ENCODE measurements around the gene KY. TPM values are rescaled to one million over a fixed set of nuclear protein-coding genes. Genes with fewer than 3 reads are reported as not detected.

The KY gene
- total and polyA plus RNA-seq, 3 experiments from 2014 or later, result 0.36 TPM; not detected in 2

GRCh38 chr3:134568790-134569189 is 82.0 kb downstream of the KY start:
- Mint-ChIP-seq H3K4me1 (no peaks in the 10 kb centered on the region), H3K36me3 (peaks cover 0 to 26% (median 1%) of the 10 kb centered on the region in 3 donors), H3K9me3 (peaks cover 15 to 29% (median 25%) of the 10 kb centered on the region in 5 donors), H3K27me3 (peaks cover 0 to 5% of the 10 kb centered on the region in 2 donors), H3K27ac (no peak overlapping the region), H3K4me3 (no peak overlapping the region)
- Histone ChIP-seq H3K36me3 (ENCODE audit: insufficient read depth, low read length) (no peaks in the 10 kb centered on the region), H3K4me3 (ENCODE audit: low read length) (no peak overlapping the region), H3K4me1 (ENCODE audit: insufficient read depth, low read length) (no peaks in the 10 kb centered on the region), H3K27me3 (ENCODE audit: insufficient read depth, low read length, poor library complexity, severe bottlenecking) (no peaks in the 10 kb centered on the region), H3K27ac (ENCODE audit: low read depth, low read length) (no peak overlapping the region), H3K9me3 (ENCODE audit: low read length) (no peaks in the 10 kb centered on the region)
- ChIA-PET POLR2A (no interaction called here), CTCF (no interaction called here)
- no peak for DNase-seq

DNA sequence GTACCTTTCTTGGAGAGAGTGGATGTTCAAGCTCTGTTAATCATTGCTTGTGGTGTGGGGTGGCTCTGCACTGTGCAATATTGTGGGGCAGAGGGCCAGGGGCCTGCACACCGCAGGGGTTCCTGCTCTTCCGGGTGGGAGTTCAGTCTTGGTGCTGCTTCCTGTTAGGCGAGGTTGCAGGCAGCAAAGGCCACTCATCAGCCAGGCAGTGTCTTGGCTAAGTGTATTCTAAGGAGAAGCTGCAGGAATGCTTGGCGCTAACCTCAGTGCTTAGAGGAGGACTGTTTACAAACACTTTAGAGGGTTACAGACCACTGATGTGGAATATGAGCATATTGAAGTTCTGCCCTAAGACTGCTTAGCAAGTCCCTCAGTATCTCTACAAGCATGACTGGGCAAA is 83.2 kb downstream of the KY start:
- Mint-ChIP-seq H3K27me3 (peaks cover 0 to 4% of the 10 kb centered on the region in 2 donors), H3K36me3 (peaks cover 6 to 23% (median 7%) of the 10 kb centered on the region in 3 donors), H3K4me1 (no peaks in the 10 kb centered on the region), H3K27ac (no peak overlapping the region), H3K9me3 (peaks cover 11 to 24% (median 22%) of the 10 kb centered on the region in 5 donors), H3K4me3 (no peak overlapping the region)
- ChIA-PET CTCF (no interaction called here), POLR2A (no interaction called here)
- H3K27ac ChIP-seq (ENCODE audit: low read depth, low read length), result no peak overlapping the region
- no peaks in the 10 kb centered on the region for H3K27me3 ChIP-seq (ENCODE audit: insufficient read depth, low read length, poor library complexity, severe bottlenecking)
- no peaks in the 10 kb centered on the region for H3K36me3 ChIP-seq (ENCODE audit: insufficient read depth, low read length)
- DNase-seq, result no peak
- no peaks in the 10 kb centered on the region for H3K4me1 ChIP-seq (ENCODE audit: insufficient read depth, low read length)
- H3K9me3 ChIP-seq (ENCODE audit: low read length), result no peaks in the 10 kb centered on the region
- no peak overlapping the region for H3K4me3 ChIP-seq (ENCODE audit: low read length)

DNA sequence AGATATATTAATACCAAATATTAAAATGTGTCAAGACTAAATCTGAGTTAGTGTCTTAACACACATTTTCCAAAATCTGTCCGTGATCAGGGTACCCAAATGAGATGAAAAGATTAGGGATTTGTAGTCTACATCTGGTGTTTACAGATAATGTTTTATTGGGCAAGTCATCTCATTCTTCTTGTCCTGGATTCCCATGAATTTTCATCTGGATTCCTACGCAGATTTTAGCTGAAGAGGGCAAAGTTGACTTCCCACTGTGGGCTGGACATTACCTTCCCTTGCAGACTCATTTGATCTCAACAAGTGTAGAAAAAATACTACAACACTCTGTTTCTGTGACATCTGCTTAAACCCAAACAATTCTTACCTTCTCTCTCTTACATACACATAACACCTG is 85.8 kb downstream of the KY start:
- Histone ChIP-seq H3K27ac (ENCODE audit: low read depth, low read length) (no peak overlapping the region), H3K4me3 (ENCODE audit: low read length) (no peak overlapping the region), H3K4me1 (ENCODE audit: insufficient read depth, low read length) (no peaks in the 10 kb centered on the region), H3K9me3 (ENCODE audit: low read length) (no peaks in the 10 kb centered on the region), H3K36me3 (ENCODE audit: insufficient read depth, low read length) (no peaks in the 10 kb centered on the region), H3K27me3 (ENCODE audit: insufficient read depth, low read length, poor library complexity, severe bottlenecking) (no peaks in the 10 kb centered on the region)
- ChIA-PET POLR2A (no interaction called here), CTCF (no interaction called here)
- Mint-ChIP-seq H3K4me3 (no peak overlapping the region), H3K36me3 (peaks cover 14 to 30% (median 28%) of the 10 kb centered on the region in 3 donors), H3K27me3 (no peaks in the 10 kb centered on the region), H3K4me1 (no peaks in the 10 kb centered on the region), H3K27ac (no peak overlapping the region), H3K9me3 (peaks cover 0 to 9% (median 7%) of the 10 kb centered on the region in 5 donors)
- DNase-seq, result no peak

DNA sequence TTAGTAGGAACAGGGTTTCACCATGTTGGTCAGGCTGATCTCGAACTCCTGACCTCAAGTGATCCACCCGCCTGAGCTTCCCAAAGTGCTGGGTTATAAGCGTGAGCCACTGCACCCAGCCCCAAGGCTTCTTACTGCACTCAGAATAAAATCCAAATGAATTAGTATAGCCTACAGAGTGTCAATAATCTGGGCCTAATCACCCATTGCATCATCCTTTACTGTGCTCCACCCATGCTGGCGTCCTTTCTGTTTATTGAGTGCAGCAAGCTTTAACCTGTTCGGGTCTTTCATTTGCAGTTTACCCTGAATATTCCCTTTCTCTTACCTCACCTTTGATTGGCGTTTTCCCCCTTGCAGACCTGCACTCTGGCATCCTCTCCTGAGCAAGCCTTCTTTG is 87.2 kb downstream of the KY start:
- H3K4me1 ChIP-seq (ENCODE audit: insufficient read depth, low read length), result no peaks in the 10 kb centered on the region
- ChIA-PET CTCF (no interaction called here), POLR2A (no interaction called here)
- H3K4me3 Mint-ChIP-seq, result no peak overlapping the region
- H3K27ac Mint-ChIP-seq, result no peak overlapping the region
- no peaks in the 10 kb centered on the region for H3K4me1 Mint-ChIP-seq
- H3K27ac ChIP-seq (ENCODE audit: low read depth, low read length), result no peak overlapping the region
- H3K36me3 Mint-ChIP-seq, result peaks cover 21 to 43% (median 28%) of the 10 kb centered on the region in 3 donors
- no peak for DNase-seq
- H3K4me3 ChIP-seq (ENCODE audit: low read length), result no peak overlapping the region
- no peaks in the 10 kb centered on the region for H3K27me3 Mint-ChIP-seq
- no peaks in the 10 kb centered on the region for H3K27me3 ChIP-seq (ENCODE audit: insufficient read depth, low read length, poor library complexity, severe bottlenecking)
- H3K36me3 ChIP-seq (ENCODE audit: insufficient read depth, low read length), result no peaks in the 10 kb centered on the region
- H3K9me3 ChIP-seq (ENCODE audit: low read length), result no peaks in the 10 kb centered on the region
- peaks cover 0 to 5% (median 2%) of the 10 kb centered on the region in 5 donors for H3K9me3 Mint-ChIP-seq

- no peaks in the 10 kb centered on the region for H3K27me3 Mint-ChIP-seq
- H3K9me3 Mint-ChIP-seq, result no peaks in the 10 kb centered on the region
- no peak for DNase-seq
- no peaks in the 10 kb centered on the region for H3K4me1 Mint-ChIP-seq
- H3K36me3 Mint-ChIP-seq, result peaks cover 24 to 54% (median 33%) of the 10 kb centered on the region in 3 donors
- no peak overlapping the region for H3K27ac ChIP-seq (ENCODE audit: low read depth, low read length)
- no peak overlapping the region for H3K4me3 ChIP-seq (ENCODE audit: low read length)
- POLR2A ChIA-PET, result no interaction called here
- H3K36me3 ChIP-seq (ENCODE audit: insufficient read depth, low read length), result no peaks in the 10 kb centered on the region
- H3K27me3 ChIP-seq (ENCODE audit: insufficient read depth, low read length, poor library complexity, severe bottlenecking), result no peaks in the 10 kb centered on the region
- CTCF ChIA-PET, result no interaction called here
- no peak overlapping the region for H3K4me3 Mint-ChIP-seq
- no peaks in the 10 kb centered on the region for H3K9me3 ChIP-seq (ENCODE audit: low read length)
- H3K27ac Mint-ChIP-seq, result peak overlapping the region in 1 of 8 donors; percentile 35
- no peaks in the 10 kb centered on the region for H3K4me1 ChIP-seq (ENCODE audit: insufficient read depth, low read length)
These were observed 88.8 kb downstream of the KY start for GRCh38 chr3:134562055-134562454.

DNA sequence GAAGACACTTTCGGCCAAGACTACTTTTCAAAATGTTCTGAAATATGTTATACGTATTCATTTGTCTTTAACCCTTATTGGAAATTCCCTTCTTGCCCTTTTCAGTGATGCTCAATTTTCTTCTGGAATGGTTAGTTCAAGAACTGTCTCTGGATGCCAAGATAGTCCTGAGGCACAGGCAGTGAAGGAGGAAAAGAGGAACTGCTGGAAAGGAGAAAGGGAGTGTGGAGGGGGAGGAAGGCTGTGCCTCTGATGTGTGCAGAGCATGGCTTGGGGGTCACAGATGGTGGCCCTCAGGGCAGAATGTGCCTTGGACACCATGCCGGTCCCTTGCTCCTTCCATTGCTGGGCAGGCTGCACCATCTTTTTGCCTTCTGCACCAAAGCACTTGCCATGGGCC is 91.2 kb downstream of the KY start:
- no peak overlapping the region for H3K4me3 ChIP-seq (ENCODE audit: low read length)
- no peak for DNase-seq
- Mint-ChIP-seq H3K27me3 (no peaks in the 10 kb centered on the region), H3K4me1 (no peaks in the 10 kb centered on the region), H3K36me3 (peaks cover 24 to 59% (median 33%) of the 10 kb centered on the region in 3 donors), H3K4me3 (no peak overlapping the region), H3K27ac (peak overlapping the region in 2 of 8 donors; percentile 21 to 65), H3K9me3 (no peaks in the 10 kb centered on the region)
- H3K36me3 ChIP-seq (ENCODE audit: insufficient read depth, low read length), result no peaks in the 10 kb centered on the region
- ChIA-PET POLR2A (no interaction called here), CTCF (no interaction called here)
- no peaks in the 10 kb centered on the region for H3K4me1 ChIP-seq (ENCODE audit: insufficient read depth, low read length)
- H3K27ac ChIP-seq (ENCODE audit: low read depth, low read length), result no peak overlapping the region
- no peaks in the 10 kb centered on the region for H3K9me3 ChIP-seq (ENCODE audit: low read length)
- H3K27me3 ChIP-seq (ENCODE audit: insufficient read depth, low read length, poor library complexity, severe bottlenecking), result no peaks in the 10 kb centered on the region

Other genes starting within 250 kb of the KY start
- 10 to 100 TPM; 41.0 to 42.0 TPM for gene ANAPC13, start 165.0 kb downstream of the KY start, total RNA-seq
- gene ANAPC13, start 165.0 kb downstream of the KY start, polyA plus RNA-seq, result 84.6 TPM
- 10 to 100 TPM; 21.1 to 21.3 TPM for gene CEP63, start 165.0 kb downstream of the KY start, total RNA-seq
- 19.3 TPM for gene CEP63, start 165.0 kb downstream of the KY start, polyA plus RNA-seq
- gene EPHB1, start 144.2 kb upstream of the KY start, total RNA-seq, result not detected
- gene EPHB1, start 144.2 kb upstream of the KY start, polyA plus RNA-seq, result 0.10 TPM

Data from CD8-positive, alpha-beta memory T cell (primary cell).